SKM-1 treated with dmso at 0.1 percent for 144 hours (cell line): ENCODE measurements around the gene MIER2.
"Not testable (repeated sequence)": the region's sequence is repeated elsewhere in the genome, so short reads cannot be mapped to it uniquely, and the experiment has no call there.

ENCODE experiments used
- DNase-seq: peaks from one replicate; lab custom pipeline; 2025; ENCODE audit not compliant: unreplicated experiment; lab: John Stamatoyannopoulos, UW

Gene MIER2

DNA sequence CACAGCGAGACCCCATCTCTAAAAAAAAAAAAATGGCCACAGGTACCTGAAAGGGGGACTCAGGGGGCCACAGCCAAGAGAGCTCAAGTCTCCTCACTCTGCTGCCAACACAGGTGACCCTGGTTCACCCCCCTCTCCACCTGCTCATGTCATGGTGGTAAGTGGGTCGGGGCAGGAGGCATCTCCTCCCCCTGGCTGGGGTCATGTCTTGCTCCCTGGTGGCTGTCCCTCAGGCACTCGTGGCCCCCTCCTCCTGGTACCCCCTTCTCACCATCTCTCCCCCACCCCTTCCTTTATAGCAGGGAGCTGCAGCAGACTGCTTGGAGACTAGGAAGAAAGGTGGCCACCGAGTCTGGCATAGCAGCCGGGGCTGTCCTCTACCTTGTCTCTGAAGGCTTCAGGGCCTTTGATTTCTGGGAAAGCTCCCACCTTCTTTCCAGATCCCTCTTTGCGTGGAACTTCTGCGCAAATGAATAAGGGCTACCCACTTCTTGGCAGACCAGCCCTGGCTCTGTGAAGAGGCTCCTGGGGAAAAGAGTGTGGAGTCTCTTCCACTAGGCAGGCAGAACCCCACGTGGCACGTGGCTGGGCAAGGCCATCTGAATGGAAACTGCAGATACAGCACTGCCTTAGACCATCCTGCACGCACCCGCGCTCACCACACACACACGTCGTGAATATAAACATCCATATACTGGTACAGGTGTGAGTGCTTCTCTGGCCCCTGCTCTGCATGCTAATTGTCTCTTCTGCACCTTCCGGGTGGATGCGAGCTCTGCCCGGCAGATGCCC, 20.1 kb upstream of the MIER2 start:
- DNase-seq: no peak

DNA sequence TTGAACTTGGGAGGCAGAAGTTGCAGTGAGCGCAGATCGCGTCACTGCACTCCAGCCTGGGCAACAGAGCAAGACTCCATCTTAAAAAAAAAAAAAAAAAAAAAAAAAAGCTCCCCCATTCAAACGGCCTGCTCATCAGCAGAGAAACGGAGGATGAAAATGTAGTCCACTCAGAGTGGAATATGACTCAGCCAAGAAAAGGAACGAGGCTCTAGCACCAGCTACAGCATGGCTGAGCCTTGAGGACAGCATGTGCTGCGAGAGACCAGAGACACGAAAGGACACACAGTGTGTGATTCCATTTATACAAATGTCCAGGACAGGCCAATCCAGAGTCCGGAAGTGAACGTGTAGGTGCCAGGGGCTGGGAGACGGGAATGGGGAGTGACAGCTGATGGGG, 18.1 kb upstream of the MIER2 start:
- no peak for DNase-seq

DNA sequence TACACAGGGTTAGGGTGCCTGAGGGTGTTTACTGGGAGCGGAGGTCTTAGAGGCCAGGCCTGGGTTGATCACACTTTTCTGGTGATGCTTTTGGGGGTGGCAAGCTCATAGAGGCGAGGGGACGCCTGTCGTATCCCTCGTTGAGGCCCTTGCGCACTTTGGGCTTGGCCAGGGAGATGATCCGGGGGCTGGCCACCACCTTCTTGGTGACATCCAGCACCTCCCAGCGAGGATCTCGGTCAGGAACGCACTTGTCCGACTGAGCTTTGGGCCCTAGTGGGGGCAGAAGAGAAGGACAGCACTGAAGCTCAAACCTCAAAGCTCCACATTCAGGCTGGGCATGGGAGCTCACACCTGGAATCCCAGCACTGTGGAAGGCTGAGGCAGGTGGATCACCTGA, 17.6 kb upstream of the MIER2 start:
- DNase-seq: no peak

DNA sequence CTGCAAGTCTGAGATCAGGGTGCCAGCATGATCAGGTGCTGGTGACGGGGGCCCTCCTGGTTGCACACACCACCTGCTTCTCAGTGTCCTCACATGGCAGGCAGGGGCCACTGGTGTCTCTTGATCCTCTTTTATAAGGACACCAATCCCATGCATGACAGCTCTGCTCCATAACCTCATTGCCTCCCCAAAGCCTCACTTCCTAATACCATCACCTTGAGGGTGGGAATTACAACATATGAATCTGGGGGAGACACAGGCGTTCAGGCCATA, 15.0 kb upstream of the MIER2 start:
- DNase-seq: no peak

DNA sequence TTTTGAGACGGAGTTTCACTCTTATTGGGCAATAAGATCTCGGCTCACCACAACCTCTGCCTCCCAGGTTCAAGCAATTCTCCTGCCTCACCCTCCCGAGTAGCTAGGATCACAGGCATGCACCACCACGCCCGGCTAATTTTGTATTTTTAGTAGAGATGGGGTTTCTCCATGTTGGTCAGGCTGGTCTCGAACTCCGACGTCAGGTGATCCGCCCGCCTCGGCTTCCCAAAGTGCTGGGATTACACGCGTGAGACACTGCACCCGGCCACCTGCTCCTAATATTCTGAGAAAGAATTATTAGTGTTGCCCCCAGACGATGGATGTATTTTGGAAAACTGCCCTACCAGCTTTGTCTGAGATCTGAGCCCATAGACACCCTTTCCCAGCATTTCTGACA, 10.9 kb upstream of the MIER2 start:
- DNase-seq: not testable (repeated sequence)

DNA sequence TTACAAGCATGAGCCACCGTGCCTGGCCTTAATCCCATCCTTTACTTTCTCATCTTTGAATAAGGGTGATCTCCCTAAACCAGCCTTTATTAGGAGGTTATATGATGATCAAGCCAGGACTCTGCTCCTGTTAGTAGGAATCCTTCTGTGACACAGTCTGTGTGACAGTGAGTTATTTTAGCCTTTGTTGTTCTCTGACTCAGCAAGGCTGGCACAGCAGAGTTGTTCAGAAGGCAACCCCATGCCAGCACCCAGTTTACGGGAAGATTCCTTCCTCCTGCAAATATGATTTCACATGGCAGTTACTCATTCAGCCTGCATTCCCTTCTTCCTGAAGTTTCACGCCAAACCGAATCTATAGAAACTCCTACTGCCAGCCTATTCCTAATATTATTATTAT, 10.5 kb upstream of the MIER2 start:
- DNase-seq: no peak

DNA sequence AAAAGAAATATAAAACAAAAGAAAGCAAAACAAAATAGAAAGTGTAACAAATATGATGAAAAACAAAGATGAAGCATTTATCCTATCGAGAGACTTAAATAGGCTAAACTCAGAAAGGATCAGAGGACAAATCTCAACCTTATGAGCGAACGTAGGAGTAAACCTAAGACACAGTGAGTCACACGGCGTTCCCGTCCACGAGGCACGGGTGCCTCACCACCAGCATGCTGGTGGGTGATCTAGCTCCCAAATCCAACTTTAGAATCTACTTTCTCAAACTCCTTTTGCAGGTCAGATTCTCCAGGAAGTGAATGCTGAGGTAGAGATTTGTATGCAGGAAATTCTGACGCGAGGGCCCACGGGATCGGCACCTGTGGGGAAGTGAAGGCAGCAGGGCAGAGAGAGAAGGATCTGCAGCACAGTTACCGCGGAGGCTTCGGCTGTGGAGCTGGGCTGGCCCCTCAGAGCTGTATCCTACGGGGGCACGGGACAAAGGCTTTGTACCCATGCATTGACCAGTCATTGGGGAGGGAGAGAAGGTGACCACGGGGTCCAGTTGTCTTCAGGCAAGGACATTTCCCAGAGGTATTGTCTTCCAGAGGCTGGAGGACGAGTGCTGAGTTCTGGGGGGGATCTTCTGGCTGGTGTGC, 7.5 kb upstream of the MIER2 start:
- DNase-seq: no peak

DNA sequence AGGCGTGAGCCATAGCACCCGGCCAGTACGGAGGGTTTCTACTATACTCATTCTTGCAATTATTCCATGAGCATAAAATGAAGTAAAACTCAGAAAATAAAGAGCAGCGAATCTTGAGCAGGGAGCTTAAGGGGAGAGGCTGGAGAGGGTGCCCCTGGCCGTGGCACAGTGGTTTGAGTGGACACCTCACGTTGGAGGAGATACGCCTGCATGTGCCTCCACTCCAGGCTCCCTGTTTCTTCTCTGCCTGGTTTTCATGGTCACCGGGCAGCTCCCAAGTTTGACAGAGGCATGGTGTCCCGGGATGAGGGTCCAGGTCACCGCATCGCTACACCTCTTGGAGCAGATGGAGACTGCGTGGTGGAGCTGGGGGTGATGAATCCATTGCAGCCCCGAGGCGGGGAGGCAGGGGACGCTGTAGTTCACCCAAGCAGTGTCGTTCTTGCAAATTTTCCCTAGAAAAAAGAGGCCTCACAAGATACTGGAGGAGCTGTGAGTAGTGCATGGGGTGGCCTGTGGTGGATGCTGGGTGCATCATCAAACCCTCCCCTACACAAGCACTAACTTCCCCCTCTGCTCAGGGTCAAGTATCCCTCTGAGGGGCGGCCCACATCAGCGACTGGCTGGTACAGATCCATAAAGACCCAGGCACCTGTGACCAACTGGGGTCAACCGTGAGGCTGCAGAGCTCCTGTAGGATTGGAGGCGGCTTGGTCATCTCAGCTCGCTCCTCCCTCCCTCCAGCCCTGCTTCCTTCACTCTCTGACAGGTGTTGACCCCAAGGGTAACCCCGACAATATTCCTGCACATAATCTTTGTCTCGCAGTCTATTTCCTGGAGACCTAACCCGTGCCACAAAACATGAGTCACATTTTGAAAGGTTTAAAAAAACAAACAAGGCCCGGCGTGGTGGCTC, 3.6 kb upstream of the MIER2 start:
- no peak for DNase-seq

DNA sequence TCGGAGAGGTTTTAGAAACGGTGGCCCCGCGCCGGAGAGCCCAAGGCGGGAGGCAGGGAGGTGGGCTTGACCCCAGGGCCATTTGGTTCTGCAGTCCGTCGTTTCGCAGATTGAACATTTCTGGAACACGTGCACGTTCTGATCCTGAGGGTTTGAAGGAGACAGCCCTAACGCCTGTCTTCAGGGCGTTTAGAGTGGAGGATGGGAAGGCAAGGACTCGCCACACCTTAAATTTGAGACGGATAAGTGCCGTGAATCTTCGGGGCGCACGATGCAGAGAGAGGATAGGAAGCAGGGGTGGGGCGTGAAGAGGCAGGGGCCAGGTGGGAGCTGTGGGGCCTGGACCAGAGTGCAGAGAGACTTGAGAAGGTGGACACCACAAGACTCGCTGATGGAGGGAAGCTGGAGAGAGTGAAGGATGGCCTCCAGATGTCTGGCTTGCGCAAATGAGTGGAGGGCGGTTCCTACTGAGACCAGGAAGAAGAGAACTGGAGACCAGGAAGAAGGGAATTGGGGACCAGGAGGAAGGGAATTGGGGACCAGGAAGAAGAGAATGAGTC, 804 bp upstream of the MIER2 start:
- DNase-seq: no peak

DNA sequence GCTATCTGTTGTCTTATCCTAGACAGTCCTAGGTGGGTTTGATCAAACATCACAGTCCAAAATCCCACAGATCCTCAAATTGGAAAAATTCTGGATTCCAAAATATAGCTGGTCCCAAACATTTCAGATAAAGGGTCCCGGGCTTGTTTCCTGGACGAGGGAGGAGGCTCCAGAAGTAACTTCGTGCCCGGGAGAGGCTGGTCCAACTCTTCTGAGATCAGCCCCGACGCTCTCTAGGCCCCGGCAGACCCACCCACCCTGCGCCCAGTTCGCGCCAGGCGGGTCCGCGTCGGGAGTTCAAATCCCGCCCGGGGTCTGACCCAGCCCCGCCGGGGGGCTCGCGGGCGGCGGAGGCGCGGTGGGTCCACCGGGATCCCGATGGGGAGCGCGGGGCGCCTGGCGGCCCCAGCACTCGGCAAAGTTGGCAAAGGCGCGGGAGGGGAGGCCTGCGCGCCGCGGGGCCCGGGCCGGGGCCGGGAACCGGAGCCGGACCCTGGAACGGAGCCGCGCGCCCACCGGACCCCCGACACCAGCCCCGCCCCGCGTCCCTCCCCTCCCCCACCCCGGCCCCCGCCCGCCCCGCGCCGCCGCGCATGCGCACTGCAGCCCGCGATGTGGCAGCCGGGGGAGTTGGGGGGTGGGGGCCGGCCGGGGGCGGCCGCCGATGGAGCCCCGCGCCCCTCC, 513 bp downstream of the MIER2 start:
- DNase-seq: no peak

DNA sequence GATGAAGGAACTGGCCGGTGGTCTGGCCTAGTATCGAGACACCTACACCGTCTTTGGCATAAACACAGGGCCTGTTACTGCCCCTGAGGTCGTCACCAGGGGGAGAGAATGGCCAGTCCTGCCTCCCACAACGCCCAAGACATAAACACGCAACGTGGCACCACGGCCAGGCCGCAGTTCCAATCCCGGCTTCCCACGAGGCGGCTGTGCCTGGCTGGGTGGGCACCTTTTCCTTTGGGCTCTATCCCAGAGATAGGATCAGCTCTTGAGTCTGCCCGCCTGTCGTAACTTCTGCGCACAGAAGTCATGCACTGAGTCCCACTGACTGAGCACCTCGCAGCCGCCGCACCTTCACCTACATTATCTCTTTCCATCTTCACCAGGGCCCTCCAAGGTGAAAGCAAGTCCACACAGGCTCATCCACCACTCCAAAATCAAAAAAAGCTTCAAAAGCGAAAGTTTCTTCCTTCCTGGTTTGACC, 1.1 kb downstream of the MIER2 start:
- DNase-seq: no peak

DNA sequence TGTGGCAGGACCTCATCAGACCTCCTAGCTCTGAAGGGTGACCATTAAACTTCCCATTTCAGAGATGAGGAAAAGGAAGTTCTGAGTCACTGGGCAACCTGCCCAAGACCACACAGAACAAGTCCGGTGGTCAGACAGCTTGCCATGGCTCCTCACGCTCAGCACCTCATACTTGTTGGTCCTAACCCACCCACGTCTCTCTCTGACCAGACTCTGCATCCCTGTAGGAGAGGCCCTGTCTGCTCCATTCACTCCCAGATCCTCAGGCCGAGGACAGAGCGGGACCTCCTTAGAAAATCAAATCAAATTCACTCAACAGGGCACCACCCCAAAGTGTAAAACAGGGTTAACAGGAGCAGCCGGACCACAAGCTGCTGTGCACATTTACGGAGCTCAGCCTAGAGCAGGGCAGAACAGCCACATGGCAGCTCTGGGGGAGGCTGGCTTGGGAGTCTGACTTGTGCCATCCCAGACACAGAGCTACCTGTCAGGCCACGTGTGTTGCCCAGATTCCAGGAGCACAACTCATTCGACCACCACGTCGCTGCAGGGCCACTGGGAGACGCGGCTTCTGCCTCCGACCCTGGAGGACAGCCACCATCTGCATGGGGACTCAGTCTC, 1.7 kb downstream of the MIER2 start:
- peak; percentile 73 for DNase-seq

DNA sequence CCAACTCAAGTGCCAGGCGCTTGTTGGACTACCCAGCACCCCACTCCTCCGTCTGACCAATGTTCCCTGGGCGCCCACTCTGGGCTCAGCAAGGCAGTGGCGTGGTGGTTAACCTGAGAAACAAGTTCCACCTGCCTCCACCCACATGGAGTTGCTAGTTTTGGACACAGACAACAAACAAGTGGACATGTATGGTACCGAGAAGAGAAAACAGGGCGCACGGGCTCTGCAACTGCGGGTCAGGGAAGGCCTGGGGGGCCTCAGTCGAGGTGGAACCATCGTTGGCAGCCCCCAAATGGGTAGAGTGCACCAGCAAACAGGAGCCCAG, 2.5 kb downstream of the MIER2 start:
- DNase-seq: no peak

DNA sequence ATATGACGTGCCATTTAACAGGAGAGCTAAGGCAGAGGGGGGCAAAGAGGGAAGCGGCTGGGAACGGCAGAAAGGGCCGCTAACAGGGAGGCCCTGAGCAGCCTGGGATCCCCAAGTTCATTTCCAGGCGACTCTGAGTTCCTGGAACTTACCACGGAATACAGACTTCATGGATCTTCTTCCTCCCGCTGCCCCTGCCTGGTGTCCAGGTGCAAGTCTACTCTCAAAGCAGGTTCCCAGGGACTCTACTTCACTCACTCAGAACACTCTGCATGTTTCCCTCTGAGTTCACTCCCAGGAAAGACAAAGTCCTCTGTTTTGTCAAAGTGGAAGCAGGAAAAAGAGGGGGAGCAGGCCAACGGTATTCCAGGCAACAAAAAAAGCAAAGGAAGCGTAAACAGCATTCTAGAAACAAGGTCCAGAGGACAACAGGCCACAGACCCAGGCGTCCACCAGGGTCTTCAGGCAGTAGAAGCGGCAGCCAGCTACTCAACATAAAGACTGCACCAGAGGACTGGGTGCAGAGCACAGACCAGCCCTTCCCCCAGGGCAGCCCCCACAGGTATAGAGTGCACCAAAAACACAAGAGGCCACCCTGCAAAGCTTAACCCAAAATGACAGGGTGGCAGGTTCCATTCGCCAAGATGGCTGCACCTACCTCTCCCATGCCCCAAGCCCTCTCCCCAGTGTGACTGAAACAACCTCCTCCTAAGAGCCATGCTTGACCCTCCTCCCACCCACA, 3.0 kb downstream of the MIER2 start:
- DNase-seq: no peak

DNA sequence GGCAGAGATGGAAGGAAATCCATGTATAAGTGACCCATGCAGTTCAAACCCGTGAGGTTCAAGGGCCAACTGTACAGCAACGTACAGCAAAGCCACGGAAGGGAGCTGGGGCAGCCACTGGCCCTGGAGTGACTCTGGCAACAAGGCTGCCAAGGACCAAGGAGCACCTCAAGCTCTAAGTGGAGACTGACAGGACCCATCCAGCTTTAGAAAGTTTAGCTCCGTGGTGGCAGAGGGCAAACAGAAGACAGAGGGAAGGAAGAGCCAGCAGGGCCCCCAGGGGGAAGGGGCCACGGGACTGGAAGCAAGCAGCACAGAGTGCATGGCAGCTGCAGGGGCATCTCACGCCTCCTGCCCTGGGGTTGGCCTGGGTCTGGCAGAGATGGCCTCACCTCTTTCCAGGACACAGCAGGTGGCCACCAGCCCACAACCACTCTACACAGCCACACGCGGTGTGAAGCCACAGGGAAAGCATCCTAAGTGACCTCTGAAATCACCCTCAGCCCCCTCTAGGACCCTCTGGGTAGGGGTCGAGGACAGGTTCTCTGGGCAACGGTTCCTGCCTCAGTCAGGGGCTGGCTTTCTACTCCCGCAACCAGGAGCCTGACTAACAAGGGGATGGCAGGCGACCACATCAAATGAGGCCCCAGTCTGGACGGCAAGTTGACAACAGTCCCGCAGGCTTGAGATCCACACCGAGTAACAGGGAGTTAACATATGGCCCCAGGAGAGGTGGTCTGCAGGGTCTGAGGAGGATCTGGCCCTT, 3.8 kb downstream of the MIER2 start:
- DNase-seq: no peak

DNA sequence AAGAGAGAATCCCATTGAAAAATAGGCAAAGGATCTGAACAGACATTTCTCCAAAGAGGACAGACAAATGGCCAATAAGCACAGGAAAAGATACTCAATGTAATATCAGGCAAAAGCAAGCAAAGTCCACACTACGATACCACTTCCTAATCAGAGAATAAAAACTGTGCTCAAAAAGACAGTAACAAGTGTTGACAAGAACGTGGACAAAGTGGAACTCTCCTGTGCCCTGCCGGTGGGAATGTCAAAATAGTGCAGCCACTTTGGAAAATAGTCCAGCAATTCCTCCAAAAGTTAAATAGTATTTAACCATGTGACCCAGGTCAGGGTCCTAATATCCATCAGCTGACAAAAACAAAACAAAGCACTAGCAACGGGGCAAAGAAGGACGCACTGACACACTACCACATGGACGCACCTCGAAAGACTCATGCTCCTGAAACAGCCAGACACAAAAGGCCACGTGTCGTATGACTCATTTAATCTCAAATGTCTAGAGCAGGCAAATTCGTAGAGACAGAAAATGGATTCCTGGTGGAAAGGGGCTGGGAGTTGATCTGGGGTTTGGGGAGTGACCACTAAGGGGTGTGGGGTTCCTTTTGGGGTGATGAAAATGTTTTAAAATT, 5.2 kb downstream of the MIER2 start:
- no peak for DNase-seq

DNA sequence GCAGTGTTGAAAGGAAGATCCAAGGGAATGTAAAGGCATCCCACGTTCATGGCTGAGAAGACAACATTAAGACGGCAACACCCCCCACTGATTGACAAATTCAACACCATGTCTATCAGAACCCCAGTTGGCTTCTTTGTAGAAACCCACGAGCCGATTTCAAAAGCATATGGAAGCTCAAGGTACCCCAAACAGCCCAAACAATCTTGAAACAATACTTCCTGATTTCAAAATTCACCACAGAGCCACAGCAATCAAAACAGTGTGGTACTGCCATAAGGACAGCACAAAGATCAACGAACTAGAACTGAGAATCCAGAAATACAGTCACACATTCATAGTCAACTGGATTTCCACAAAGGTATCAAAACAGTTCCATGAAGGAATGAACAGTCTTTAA, 6.2 kb downstream of the MIER2 start:
- peak; percentile 71 for DNase-seq

DNA sequence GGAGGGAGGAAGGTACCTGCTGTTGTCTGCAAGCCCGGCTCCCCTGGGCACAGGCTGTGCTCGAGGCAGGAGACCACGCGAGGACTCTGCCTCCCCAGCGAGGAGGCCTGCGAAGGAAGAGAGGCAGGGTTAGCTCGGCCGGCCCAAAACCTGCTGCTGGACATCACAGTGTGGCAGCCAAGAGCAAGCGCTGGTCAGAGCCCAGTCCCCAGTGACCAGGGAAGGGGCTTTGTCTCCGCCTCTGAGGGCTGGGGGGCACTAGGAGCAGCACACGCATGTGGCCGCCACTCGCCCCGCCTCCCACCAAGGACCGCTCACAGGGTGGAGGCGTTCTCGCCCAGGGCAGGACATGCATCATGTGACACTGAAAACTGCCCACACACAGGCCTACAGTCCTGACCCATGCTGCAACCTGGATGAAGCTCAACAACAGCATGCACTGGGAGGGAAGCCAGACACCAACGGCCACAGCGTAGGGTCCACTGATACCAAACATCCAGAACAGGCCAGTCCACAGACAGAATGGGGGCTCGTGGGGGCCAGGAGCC, 8.5 kb downstream of the MIER2 start:
- no peak for DNase-seq
